NT2/D1 (cell line): ENCODE results near the gene VAV2.

Experiments
- SUZ12 ChIP-seq: IDR thresholded peaks from 2 replicates; pipeline ENCODE4 v1.6.1; 2011; ENCODE audit not compliant: insufficient read length, insufficient read depth; ENCODE audit errors: extremely low read depth
- YY1 ChIP-seq: IDR thresholded peaks from 2 replicates; pipeline ENCODE4 v1.6.1; 2011; ENCODE audit not compliant: insufficient read length, insufficient read depth

DNA sequence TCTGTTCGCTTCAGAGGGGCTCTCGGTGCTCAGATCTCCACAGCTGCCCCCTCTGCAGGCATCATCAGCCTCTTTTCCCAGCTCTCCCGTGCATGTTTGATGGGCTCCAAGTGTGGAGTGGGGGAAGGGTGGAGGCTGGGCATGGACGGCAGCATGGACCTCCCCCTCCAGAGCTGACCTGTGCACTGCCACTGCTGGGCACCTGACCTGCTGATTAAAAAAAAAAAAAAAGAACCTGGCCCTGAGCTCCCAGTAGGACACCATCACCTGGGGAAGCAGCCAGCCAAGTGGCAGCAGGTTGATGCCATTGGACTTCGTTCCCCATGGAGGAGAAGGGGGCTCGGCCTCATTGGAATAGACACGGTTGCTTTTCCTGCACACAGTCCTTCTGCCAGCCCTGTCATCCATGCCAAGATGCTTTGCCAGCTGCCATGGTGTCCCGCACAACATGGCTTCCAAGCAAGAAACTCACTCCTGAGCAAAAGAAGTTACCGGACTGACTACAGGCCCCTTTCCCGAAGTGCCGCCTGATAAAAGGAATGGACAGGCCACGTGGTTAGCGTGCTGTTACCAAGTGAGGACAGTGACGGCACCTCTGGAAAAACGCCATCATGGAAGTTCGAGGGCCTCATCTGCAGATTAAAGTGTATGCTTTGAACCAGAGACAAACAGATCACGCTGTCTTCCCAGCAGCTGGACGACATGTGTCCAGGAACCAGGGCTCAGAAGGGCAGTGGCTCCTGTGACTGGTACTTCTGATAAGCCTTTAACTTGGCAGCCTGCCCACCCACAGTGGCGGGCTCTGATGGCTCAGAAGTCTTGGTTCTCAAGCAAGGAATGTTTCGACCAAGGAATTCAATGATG lies 18.4 kb upstream of the VAV2 start:
- no peak for TF ChIP-seq SUZ12
- TF ChIP-seq YY1 = no peak
